ENCODE results near the gene CD244.

Gene CD244

DNA sequence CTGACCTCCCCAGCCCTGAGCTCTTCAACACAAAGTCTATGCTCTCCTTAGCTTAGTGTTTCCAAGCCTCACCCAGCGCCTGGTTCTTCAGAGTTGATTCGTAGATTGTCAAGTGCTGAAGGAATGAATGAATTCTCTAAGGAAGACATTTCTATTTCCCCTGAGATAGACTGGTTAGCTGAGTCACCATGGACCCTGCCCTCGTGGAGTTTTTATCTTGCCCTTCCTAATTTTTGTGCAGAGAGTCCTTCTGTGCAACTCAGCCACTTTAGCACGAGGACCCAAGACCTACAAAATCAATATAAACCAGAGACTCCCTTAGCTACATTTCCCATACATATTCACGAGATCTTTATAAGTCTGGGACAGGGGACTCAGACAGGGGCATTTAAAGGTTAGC lies 2.6 kb upstream of the CD244 start:
- H3K79me2 ChIP-seq (ENCODE audit: low read length): no peaks in the 10 kb centered on the region
- H3K4me3 ChIP-seq (ENCODE audit: low read length): no peak overlapping the region
- peaks cover 6% of the 10 kb centered on the region; the same call in 1 of the 2 replicates for H3K4me1 ChIP-seq (ENCODE audit: low read length)
- H3K4me2 ChIP-seq (ENCODE audit: low read length): no peak overlapping the region
- H3K9me3 ChIP-seq (ENCODE audit: insufficient read depth, low read length): no peaks in the 10 kb centered on the region
- TF ChIP-seq, protein P1, sequence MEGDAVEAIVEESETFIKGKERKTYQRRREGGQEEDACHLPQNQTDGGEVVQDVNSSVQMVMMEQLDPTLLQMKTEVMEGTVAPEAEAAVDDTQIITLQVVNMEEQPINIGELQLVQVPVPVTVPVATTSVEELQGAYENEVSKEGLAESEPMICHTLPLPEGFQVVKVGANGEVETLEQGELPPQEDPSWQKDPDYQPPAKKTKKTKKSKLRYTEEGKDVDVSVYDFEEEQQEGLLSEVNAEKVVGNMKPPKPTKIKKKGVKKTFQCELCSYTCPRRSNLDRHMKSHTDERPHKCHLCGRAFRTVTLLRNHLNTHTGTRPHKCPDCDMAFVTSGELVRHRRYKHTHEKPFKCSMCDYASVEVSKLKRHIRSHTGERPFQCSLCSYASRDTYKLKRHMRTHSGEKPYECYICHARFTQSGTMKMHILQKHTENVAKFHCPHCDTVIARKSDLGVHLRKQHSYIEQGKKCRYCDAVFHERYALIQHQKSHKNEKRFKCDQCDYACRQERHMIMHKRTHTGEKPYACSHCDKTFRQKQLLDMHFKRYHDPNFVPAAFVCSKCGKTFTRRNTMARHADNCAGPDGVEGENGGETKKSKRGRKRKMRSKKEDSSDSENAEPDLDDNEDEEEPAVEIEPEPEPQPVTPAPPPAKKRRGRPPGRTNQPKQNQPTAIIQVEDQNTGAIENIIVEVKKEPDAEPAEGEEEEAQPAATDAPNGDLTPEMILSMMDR (IDR thresholded peaks at IDR 0.05; ENCODE audit: low read depth, low read length): no peak
- TF ChIP-seq EZH2phosphoT487 (IDR thresholded peaks at IDR 0.05; ENCODE audit: low read depth): no peak
- H4K20me1 ChIP-seq (ENCODE audit: insufficient read depth, low read length): no peaks in the 10 kb centered on the region
- H2AFZ ChIP-seq (ENCODE audit: low read depth, low read length): no peak overlapping the region
- no peaks in the 10 kb centered on the region for H3K27me3 ChIP-seq (ENCODE audit: low read depth, low read length)
- H3K9ac ChIP-seq (ENCODE audit: low read length): no peak overlapping the region
- H3K36me3 ChIP-seq (replicated peaks; ENCODE audit: low read depth, low read length): no peaks in the 10 kb centered on the region
- no peak overlapping the region for H3K27ac ChIP-seq (ENCODE audit: low read length)

DNA sequence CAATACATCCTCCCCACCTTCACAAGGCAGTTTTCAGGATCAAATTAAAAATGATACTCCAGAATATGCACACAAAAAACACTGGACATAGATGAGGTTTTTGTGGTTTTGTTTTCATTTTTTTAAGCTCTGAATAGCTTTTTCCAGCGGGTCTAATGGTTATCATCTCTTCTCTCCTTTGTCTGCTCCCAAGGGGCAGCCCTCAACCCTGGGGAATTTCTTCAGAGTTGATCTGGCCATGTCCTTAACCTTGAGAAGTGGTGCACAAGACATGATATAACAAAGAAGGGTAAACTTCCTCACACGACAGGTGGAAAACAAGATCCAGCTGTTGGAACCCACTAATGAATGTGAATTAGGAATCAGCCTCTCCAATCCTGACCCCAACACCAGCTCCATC lies 1.5 kb upstream of the CD244 start:
- Histone ChIP-seq H2AFZ (ENCODE audit: low read depth, low read length) (no peak overlapping the region), H3K36me3 (replicated peaks; ENCODE audit: low read depth, low read length) (no peaks in the 10 kb centered on the region), H3K27ac (ENCODE audit: low read length) (no peak overlapping the region), H3K27me3 (ENCODE audit: low read depth, low read length) (no peaks in the 10 kb centered on the region), H3K4me1 (ENCODE audit: low read length) (peaks cover 6% of the 10 kb centered on the region; the same call in 1 of the 2 replicates), H3K9me3 (ENCODE audit: insufficient read depth, low read length) (no peaks in the 10 kb centered on the region), H3K79me2 (ENCODE audit: low read length) (no peaks in the 10 kb centered on the region), H3K4me3 (ENCODE audit: low read length) (no peak overlapping the region), H3K9ac (ENCODE audit: low read length) (no peak overlapping the region), H3K4me2 (ENCODE audit: low read length) (no peak overlapping the region), H4K20me1 (ENCODE audit: insufficient read depth, low read length) (no peaks in the 10 kb centered on the region)
- no peak for TF ChIP-seq EZH2phosphoT487 (IDR thresholded peaks at IDR 0.05; ENCODE audit: low read depth)
- TF ChIP-seq, protein P1 (IDR thresholded peaks at IDR 0.05; ENCODE audit: low read depth, low read length): no peak

DNA sequence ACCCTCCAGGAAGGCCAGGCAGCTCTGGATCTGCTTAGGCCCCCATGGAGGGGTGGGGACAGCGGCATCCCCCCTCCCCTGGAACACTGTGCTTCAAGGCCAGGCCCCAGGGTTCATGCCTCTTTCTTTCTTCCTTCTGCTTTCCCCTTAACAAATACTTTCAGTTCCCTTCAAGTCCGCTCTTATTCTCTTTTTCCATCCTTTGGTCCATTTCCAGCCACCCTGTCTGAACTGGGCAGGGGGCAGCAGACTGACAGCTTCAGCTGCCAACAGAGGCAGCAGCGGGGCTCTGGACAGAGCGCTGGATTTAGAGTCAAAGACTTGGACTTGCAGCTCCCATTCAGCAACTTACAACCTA lies 1.1 kb upstream of the CD244 start:
- Histone ChIP-seq H3K4me2 (ENCODE audit: low read length) (no peak overlapping the region), H4K20me1 (ENCODE audit: insufficient read depth, low read length) (no peaks in the 10 kb centered on the region), H3K9ac (ENCODE audit: low read length) (no peak overlapping the region), H3K9me3 (ENCODE audit: insufficient read depth, low read length) (no peaks in the 10 kb centered on the region), H3K27ac (ENCODE audit: low read length) (no peak overlapping the region), H3K36me3 (replicated peaks; ENCODE audit: low read depth, low read length) (no peaks in the 10 kb centered on the region), H2AFZ (ENCODE audit: low read depth, low read length) (no peak overlapping the region), H3K27me3 (ENCODE audit: low read depth, low read length) (no peaks in the 10 kb centered on the region), H3K4me3 (ENCODE audit: low read length) (no peak overlapping the region), H3K79me2 (ENCODE audit: low read length) (no peaks in the 10 kb centered on the region), H3K4me1 (ENCODE audit: low read length) (peaks cover 6% of the 10 kb centered on the region; the same call in 1 of the 2 replicates)
- TF ChIP-seq EZH2phosphoT487 (IDR thresholded peaks at IDR 0.05; ENCODE audit: low read depth): no peak
- TF ChIP-seq, protein P1 (IDR thresholded peaks at IDR 0.05; ENCODE audit: low read depth, low read length): no peak

DNA sequence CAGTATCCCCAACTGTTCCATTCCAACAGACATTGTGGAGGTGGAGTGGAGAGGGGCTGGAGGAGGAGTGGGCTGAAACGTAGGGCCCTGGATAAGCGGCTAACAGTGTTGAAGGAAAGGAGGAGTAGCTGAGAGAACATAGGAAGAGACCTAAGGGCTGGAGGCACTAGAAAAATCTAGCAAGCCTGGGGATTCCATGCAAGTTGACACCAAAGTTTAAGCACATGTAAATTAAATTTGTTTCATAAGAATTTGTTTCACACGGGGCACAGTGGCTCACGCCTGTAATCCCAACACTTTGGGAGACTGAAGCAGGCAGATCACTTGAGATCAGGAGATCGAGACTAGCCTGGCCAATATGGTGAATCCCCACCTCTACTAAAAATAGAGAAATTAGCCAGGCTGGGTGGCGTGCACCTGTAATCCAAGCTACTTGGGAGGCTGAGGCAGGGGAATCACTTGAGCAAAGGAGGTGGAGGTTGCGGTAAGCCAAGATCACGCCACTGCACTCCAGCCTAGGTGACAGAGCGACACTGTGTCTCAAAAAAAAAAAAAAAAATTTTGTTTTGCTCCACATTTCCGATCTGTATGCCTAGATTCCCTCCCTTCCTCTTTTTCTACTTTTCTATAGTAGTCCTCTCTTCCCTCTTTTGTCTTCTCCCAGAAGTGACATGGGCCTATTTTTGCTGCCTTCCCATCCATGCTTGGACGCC lies 530 bp upstream of the CD244 start:
- Histone ChIP-seq H3K4me3 (ENCODE audit: low read length) (no peak overlapping the region), H3K4me2 (ENCODE audit: low read length) (no peak overlapping the region), H3K9ac (ENCODE audit: low read length) (no peak overlapping the region), H2AFZ (ENCODE audit: low read depth, low read length) (no peak overlapping the region), H3K4me1 (ENCODE audit: low read length) (peaks cover 6% of the 10 kb centered on the region; the same call in 1 of the 2 replicates), H4K20me1 (ENCODE audit: insufficient read depth, low read length) (no peaks in the 10 kb centered on the region), H3K36me3 (replicated peaks; ENCODE audit: low read depth, low read length) (no peaks in the 10 kb centered on the region), H3K79me2 (ENCODE audit: low read length) (no peaks in the 10 kb centered on the region), H3K27me3 (ENCODE audit: low read depth, low read length) (no peaks in the 10 kb centered on the region), H3K27ac (ENCODE audit: low read length) (no peak overlapping the region), H3K9me3 (ENCODE audit: insufficient read depth, low read length) (no peaks in the 10 kb centered on the region)
- TF ChIP-seq, protein P1 (IDR thresholded peaks at IDR 0.05; ENCODE audit: low read depth, low read length): no peak
- no peak for TF ChIP-seq EZH2phosphoT487 (IDR thresholded peaks at IDR 0.05; ENCODE audit: low read depth)

Measured in OCI-LY3 (cell line).